Smooth muscle cell of the umbilical artery (primary cell): ENCODE results near the gene FBXO21. TPM values are rescaled to one million over a fixed set of nuclear protein-coding genes. Genes with fewer than 3 reads are reported as not detected.

Experiments
- total RNA-seq: library from RNA; depleted of rRNA; stranded (reverse); fragments of >200 nt; gene quantifications from 2 replicates; pipeline ENCODE4 v1.2.3, GENCODE V29; 2014

The FBXO21 gene, protein sequence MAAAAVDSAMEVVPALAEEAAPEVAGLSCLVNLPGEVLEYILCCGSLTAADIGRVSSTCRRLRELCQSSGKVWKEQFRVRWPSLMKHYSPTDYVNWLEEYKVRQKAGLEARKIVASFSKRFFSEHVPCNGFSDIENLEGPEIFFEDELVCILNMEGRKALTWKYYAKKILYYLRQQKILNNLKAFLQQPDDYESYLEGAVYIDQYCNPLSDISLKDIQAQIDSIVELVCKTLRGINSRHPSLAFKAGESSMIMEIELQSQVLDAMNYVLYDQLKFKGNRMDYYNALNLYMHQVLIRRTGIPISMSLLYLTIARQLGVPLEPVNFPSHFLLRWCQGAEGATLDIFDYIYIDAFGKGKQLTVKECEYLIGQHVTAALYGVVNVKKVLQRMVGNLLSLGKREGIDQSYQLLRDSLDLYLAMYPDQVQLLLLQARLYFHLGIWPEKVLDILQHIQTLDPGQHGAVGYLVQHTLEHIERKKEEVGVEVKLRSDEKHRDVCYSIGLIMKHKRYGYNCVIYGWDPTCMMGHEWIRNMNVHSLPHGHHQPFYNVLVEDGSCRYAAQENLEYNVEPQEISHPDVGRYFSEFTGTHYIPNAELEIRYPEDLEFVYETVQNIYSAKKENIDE
- 73.9 and 95.7 TPM in 2 replicates for total RNA-seq

DNA sequence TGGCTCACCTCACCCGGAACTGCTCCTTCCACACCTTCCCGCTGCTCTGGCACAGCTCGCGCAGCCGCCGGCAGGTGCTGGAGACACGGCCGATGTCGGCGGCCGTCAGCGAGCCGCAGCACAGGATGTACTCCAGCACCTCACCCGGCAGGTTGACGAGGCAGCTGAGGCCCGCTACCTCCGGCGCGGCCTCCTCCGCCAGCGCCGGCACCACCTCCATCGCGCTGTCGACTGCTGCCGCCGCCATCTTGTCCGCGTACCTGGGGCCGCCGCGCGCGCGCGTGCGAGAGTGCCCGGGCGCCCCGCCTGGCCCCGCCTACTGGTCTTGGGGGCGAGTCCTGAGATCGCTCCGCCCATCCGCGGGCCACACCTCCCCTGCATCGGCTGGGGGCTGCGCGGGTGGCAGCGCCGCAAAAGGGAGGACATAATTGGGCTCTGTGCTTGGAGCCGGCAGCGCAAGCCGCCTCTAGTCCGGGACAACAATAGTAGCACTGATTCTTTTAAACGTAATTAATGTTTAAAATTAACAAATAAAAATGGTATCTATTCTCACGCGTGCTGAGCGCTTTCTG lies at the start of gene FBXO21:
Gene FBXO21 (minus strand): TSS at position 261 of the 572 bp plus-strand sequence. CDS start 14 bp downstream, at position 247.

Other genes starting within 250 kb of the FBXO21 start
- 0.14 TPM in 1 of 2 replicates, not detected in the other for gene TESC, start 91.1 kb downstream of the FBXO21 start, total RNA-seq
- not detected in 2 replicates for gene NOS1, start 171.2 kb upstream of the FBXO21 start, total RNA-seq